ENCODE results near the gene CRABP2. TPM values are rescaled to one million over a fixed set of nuclear protein-coding genes. Genes with fewer than 3 reads are reported as not detected.

Gene CRABP2
- polyA plus RNA-seq, 2 of the 4 experiments (the other 2 are of a cell fraction): 1.7 to 15.6 TPM

GRCh38 chr1:156659988-156660751 lies 45.2 kb downstream of the CRABP2 start:
- TF ChIP-seq ZSCAN20 (CRISPR knock-in tag; IDR thresholded peaks at IDR 0.05): no peak
- TF ChIP-seq NPAS2 (CRISPR knock-in tag; IDR thresholded peaks at IDR 0.05; ENCODE audit: borderline replicate concordance): peak; percentile 72; the same call in 1 of the 2 replicates
- TF ChIP-seq KDM1A (IDR thresholded peaks at IDR 0.05; ENCODE audit: low read depth): peak; percentile 96
- TF ChIP-seq JUNB (IDR thresholded peaks at IDR 0.05): peak; percentile 71
- peak; percentile 67 for TF ChIP-seq GATA3 (IDR thresholded peaks at IDR 0.05; ENCODE audit: borderline replicate concordance)
- peak; percentile 78 for TF ChIP-seq FOSL2 (IDR thresholded peaks at IDR 0.05)
- TF ChIP-seq FOSL2 (CRISPR knock-in tag; IDR thresholded peaks at IDR 0.05): peak; percentile 96
- TF ChIP-seq HOXA7 (CRISPR knock-in tag; IDR thresholded peaks at IDR 0.05): peak; percentile 87; the same call in 1 of the 2 replicates
- 0 out of 2 replicates have a peak, but pooled peaks have one; percentile 57 for TF ChIP-seq HOXB5 (CRISPR knock-in tag; IDR thresholded peaks at IDR 0.05)
- TF ChIP-seq, protein P1, sequence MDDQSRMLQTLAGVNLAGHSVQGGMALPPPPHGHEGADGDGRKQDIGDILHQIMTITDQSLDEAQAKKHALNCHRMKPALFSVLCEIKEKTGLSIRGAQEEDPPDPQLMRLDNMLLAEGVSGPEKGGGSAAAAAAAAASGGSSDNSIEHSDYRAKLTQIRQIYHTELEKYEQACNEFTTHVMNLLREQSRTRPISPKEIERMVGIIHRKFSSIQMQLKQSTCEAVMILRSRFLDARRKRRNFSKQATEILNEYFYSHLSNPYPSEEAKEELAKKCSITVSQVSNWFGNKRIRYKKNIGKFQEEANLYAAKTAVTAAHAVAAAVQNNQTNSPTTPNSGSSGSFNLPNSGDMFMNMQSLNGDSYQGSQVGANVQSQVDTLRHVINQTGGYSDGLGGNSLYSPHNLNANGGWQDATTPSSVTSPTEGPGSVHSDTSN (IDR thresholded peaks at IDR 0.05): no peak
- peak; percentile 81; the same call in 1 of the 2 replicates for TF ChIP-seq TFCP2L1 (CRISPR knock-in tag; IDR thresholded peaks at IDR 0.05)
- peak; percentile 57; the same call in 1 of the 2 replicates for TF ChIP-seq ESRRA (IDR thresholded peaks at IDR 0.05; ENCODE audit: borderline replicate concordance, low read length)
- TF ChIP-seq CHD4 (IDR thresholded peaks at IDR 0.05; ENCODE audit: borderline replicate concordance): no peak
- TF ChIP-seq, protein P2, sequence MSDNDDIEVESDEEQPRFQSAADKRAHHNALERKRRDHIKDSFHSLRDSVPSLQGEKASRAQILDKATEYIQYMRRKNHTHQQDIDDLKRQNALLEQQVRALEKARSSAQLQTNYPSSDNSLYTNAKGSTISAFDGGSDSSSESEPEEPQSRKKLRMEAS (IDR thresholded peaks at IDR 0.05): peak; percentile 93
- TF ChIP-seq EHF (CRISPR knock-in tag; IDR thresholded peaks at IDR 0.05): 0 out of 2 replicates have a peak, but pooled peaks have one; percentile 28
- TF ChIP-seq, protein P3, sequence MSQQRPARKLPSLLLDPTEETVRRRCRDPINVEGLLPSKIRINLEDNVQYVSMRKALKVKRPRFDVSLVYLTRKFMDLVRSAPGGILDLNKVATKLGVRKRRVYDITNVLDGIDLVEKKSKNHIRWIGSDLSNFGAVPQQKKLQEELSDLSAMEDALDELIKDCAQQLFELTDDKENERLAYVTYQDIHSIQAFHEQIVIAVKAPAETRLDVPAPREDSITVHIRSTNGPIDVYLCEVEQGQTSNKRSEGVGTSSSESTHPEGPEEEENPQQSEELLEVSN (IDR thresholded peaks at IDR 0.05; ENCODE audit: borderline replicate concordance, low read depth): peak; percentile 50; the same call in 1 of the 2 replicates
- TF ChIP-seq ELK1 (IDR thresholded peaks at IDR 0.05; ENCODE audit: low read depth, low read length): no peak
- peak; percentile 44; the same call in 1 of the 2 replicates for TF ChIP-seq POLR2A (IDR thresholded peaks at IDR 0.05; ENCODE audit: low read length)
- peak; percentile 72 to 96; a peak in 4 of 5 replicates for TF ChIP-seq JUN (IDR thresholded peaks at IDR 0.05)
- TF ChIP-seq HOXB13 (CRISPR knock-in tag; IDR thresholded peaks at IDR 0.05; ENCODE audit: low read depth): peak; percentile 67; the same call in 1 of the 2 replicates
- peak; percentile 90 for TF ChIP-seq FOSB (CRISPR knock-in tag; IDR thresholded peaks at IDR 0.05)
- TF ChIP-seq, protein P4, sequence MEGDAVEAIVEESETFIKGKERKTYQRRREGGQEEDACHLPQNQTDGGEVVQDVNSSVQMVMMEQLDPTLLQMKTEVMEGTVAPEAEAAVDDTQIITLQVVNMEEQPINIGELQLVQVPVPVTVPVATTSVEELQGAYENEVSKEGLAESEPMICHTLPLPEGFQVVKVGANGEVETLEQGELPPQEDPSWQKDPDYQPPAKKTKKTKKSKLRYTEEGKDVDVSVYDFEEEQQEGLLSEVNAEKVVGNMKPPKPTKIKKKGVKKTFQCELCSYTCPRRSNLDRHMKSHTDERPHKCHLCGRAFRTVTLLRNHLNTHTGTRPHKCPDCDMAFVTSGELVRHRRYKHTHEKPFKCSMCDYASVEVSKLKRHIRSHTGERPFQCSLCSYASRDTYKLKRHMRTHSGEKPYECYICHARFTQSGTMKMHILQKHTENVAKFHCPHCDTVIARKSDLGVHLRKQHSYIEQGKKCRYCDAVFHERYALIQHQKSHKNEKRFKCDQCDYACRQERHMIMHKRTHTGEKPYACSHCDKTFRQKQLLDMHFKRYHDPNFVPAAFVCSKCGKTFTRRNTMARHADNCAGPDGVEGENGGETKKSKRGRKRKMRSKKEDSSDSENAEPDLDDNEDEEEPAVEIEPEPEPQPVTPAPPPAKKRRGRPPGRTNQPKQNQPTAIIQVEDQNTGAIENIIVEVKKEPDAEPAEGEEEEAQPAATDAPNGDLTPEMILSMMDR (IDR thresholded peaks at IDR 0.05): peak; percentile 99
- no peak for TF ChIP-seq RNF2 (IDR thresholded peaks at IDR 0.05; ENCODE audit: borderline replicate concordance, low read depth)
- TF ChIP-seq EP300 (IDR thresholded peaks at IDR 0.05): peak in 1 of 2 experiments; percentile 62; a peak in 2 of 5 replicates
- peak; percentile 96 for TF ChIP-seq SMC3 (IDR thresholded peaks at IDR 0.05)
- no peak for TF ChIP-seq RCOR1 (IDR thresholded peaks at IDR 0.05; ENCODE audit: low read depth, low read length)
- peak; percentile 7 for TF ChIP-seq MAFK (IDR thresholded peaks at IDR 0.05; ENCODE audit: partially characterized antibody)
- 0 out of 2 replicates have a peak, but pooled peaks have one; percentile 74 for TF ChIP-seq POLR2AphosphoS2 (conservative IDR thresholded peaks at IDR 0.05; ENCODE audit: low read length)
- TF ChIP-seq RAD21 (conservative IDR thresholded peaks at IDR 0.05 in 1 of 2, IDR thresholded peaks at IDR 0.05 in 1 of 2): peak; percentile 78 to 91
- TF ChIP-seq MAZ (IDR thresholded peaks at IDR 0.05; ENCODE audit: borderline replicate concordance, low read depth, low read length): 0 out of 2 replicates have a peak, but pooled peaks have one; percentile 76
- TF ChIP-seq SREBF2 (IDR thresholded peaks at IDR 0.05): no peak
- TF ChIP-seq TP53 (CRISPR knock-in tag; IDR thresholded peaks at IDR 0.05): peak; percentile 89
- peak; percentile 86 for TF ChIP-seq BHLHE40 (IDR thresholded peaks at IDR 0.05; ENCODE audit: low read depth, low read length)
- TF ChIP-seq RARB (CRISPR knock-in tag; IDR thresholded peaks at IDR 0.05): peak; percentile 24; the same call in 1 of the 2 replicates
- TF ChIP-seq, protein P5, sequence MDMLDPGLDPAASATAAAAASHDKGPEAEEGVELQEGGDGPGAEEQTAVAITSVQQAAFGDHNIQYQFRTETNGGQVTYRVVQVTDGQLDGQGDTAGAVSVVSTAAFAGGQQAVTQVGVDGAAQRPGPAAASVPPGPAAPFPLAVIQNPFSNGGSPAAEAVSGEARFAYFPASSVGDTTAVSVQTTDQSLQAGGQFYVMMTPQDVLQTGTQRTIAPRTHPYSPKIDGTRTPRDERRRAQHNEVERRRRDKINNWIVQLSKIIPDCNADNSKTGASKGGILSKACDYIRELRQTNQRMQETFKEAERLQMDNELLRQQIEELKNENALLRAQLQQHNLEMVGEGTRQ (IDR thresholded peaks at IDR 0.05): peak; percentile 45; the same call in 1 of the 2 replicates
- TF ChIP-seq MYC (IDR thresholded peaks at IDR 0.05; ENCODE audit: borderline replicate concordance, low read length): peak; percentile 87; the same call in 1 of the 2 replicates
- FAIRE-seq: no peak
- DNase-seq (ENCODE audit: low read depth in 1 of 2, low spot score in 1 of 2): peak; percentile 98
- CTCF ChIA-PET: interaction anchor here (0.7 to 15.2 kb wide), 38 partner anchors 10 to 268 kb away, joined by 3 to 402 read pairs (median 4); partner anchors contain the start of genes BCAN, CRABP2, HAPLN2 and LRRC71
- no peaks in the 10 kb centered on the region for H3K9me3 ChIP-seq
- POLR2A ChIA-PET: interaction anchor here (1.5 to 1.6 kb wide), 2 partner anchors 29 to 68 kb away, joined by 7 to 10 read pairs; partner anchors contain the start of genes ISG20L2 and METTL25B
- peak; percentile 70 to 83 for ATAC-seq
- H3K4me2 ChIP-seq: peak overlapping the region; percentile 100
- WGBS (ENCODE audit: missing lambda C conversion rate): 1% methylated on average over 25 of the region's 38 CpGs
- H3K27ac ChIP-seq: peak overlapping the region; percentile 97
- peaks cover 65% of the 10 kb centered on the region for H3K4me1 ChIP-seq
- H3K4me3 ChIP-seq: peak overlapping the region; percentile 77
